WTC11 (cell line): ENCODE results near the gene CARHSP1. TPM values are rescaled to one million over a fixed set of nuclear protein-coding genes. Genes with fewer than 3 reads are reported as not detected.

Experiments used
- ATAC-seq: fragments of 200-7000 bp; cut with Tn5 transposase; 2 replicates; pipeline ENCODE4 v1.10.0; 2021; ENCODE audit warnings: mild to moderate bottlenecking, moderate library complexity
- CTCF ChIA-PET: fragments of 300-600 bp; sonication (Branson Sonifier 250); formaldehyde crosslinking; loops from one replicate; lab custom pipeline; 2021; ENCODE audit warnings: antibody characterized with exemption; lab: Charles Lee
- POLR2A ChIA-PET: fragments of 350-600 bp; sonication (Branson Sonifier 250); formaldehyde crosslinking; loops from one replicate; lab custom pipeline; 2021; ENCODE audit warnings: antibody characterized with exemption; lab: Charles Lee
- DNase-seq: peaks from one replicate; pipeline ENCODE4 v3.0.0; 2021; ENCODE audit warnings: low spot score
- H3K27ac Mint-ChIP-seq: 2 replicates; pipeline ENCODE4 v1.8.0; 2021; ENCODE audit warnings: mixed read lengths
- H3K27me3 Mint-ChIP-seq: 2 replicates; pipeline ENCODE4 v1.8.0; 2021; ENCODE audit warnings: low read depth, mild to moderate bottlenecking, moderate library complexity, mixed read lengths
- H3K36me3 Mint-ChIP-seq: 2 replicates; pipeline ENCODE4 v1.8.0; 2021; ENCODE audit warnings: mixed read lengths
- H3K4me1 Mint-ChIP-seq: 2 replicates; pipeline ENCODE4 v1.8.0; 2022; ENCODE audit warnings: mixed read lengths
- H3K4me3 Mint-ChIP-seq: 2 replicates; pipeline ENCODE4 v1.8.0; 2021; ENCODE audit warnings: mild to moderate bottlenecking, moderate library complexity, mixed read lengths
- H3K9me3 Mint-ChIP-seq: 2 replicates; pipeline ENCODE4 v1.8.0; 2021; ENCODE audit warnings: mixed read lengths
- CREB1 ChIP-seq: sonication (generic); formaldehyde crosslinking; IDR thresholded peaks from 2 replicates; pipeline ENCODE4 v1.8.0; 2023; ENCODE audit warnings: mild to moderate bottlenecking, missing genetic modification reagents
- FOXP1 ChIP-seq: sonication (generic); formaldehyde crosslinking; IDR thresholded peaks from 2 replicates; pipeline ENCODE4 v1.8.0; 2022; ENCODE audit warnings: missing genetic modification reagents, mild to moderate bottlenecking, moderate library complexity, borderline replicate concordance
- GTF2I ChIP-seq: fragments of 250-450 bp; sonication (Bioruptor Pico); conservative IDR thresholded peaks from 2 replicates; pipeline ENCODE4 v1.4.0; 2021; ENCODE audit warnings: mild to moderate bottlenecking
- HMGXB4 ChIP-seq: sonication (generic); formaldehyde crosslinking; IDR thresholded peaks from 2 replicates; pipeline ENCODE4 v1.8.1; 2023; ENCODE audit warnings: mild to moderate bottlenecking, moderate library complexity, missing genetic modification reagents
- JAZF1 ChIP-seq: fragments of 250-450 bp; sonication (Bioruptor Pico); IDR thresholded peaks from 2 replicates; pipeline ENCODE4 v1.9.0; 2021; ENCODE audit warnings: moderate library complexity, mild to moderate bottlenecking, inconsistent platforms
- MLX ChIP-seq: sonication (generic); formaldehyde crosslinking; IDR thresholded peaks from 2 replicates; pipeline ENCODE4 v1.8.1; 2023; ENCODE audit warnings: mild to moderate bottlenecking, missing genetic modification reagents, moderate library complexity
- MXD4 ChIP-seq: fragments of 250-450 bp; sonication (Bioruptor Pico); IDR thresholded peaks from 2 replicates; pipeline ENCODE4 v1.8.0; 2021; ENCODE audit warnings: mild to moderate bottlenecking, moderate library complexity, borderline replicate concordance
- MYBL2 ChIP-seq: sonication (generic); formaldehyde crosslinking; IDR thresholded peaks from 2 replicates; pipeline ENCODE4 v1.8.1; 2023; ENCODE audit warnings: mild to moderate bottlenecking, moderate library complexity, missing genetic modification reagents
- OVOL2 ChIP-seq: fragments of 250-450 bp; sonication (Bioruptor Pico); IDR thresholded peaks from 2 replicates; pipeline ENCODE4 v1.9.0; 2021; ENCODE audit warnings: mild to moderate bottlenecking, borderline replicate concordance
- PRRX2 ChIP-seq: fragments of 250-450 bp; sonication (Bioruptor Pico); IDR thresholded peaks from 2 replicates; pipeline ENCODE4 v1.8.0; 2021; ENCODE audit warnings: mild to moderate bottlenecking
- SMAD4 ChIP-seq: sonication (generic); formaldehyde crosslinking; IDR thresholded peaks from 2 replicates; pipeline ENCODE4 v1.8.0; 2022; ENCODE audit warnings: mild to moderate bottlenecking, missing genetic modification reagents
- TEAD4 ChIP-seq: sonication (generic); formaldehyde crosslinking; IDR thresholded peaks from 2 replicates; pipeline ENCODE4 v1.8.0; 2022; ENCODE audit warnings: mild to moderate bottlenecking, missing genetic modification reagents
- ZMAT4 ChIP-seq: fragments of 250-450 bp; sonication (Bioruptor Pico); IDR thresholded peaks from 2 replicates; pipeline ENCODE4 v1.9.0; 2021; ENCODE audit warnings: mild to moderate bottlenecking
- ZNF232 ChIP-seq: sonication (generic); formaldehyde crosslinking; IDR thresholded peaks from 2 replicates; pipeline ENCODE4 v1.8.0; 2022; ENCODE audit warnings: mild to moderate bottlenecking, missing genetic modification reagents
- ZNF423 ChIP-seq: fragments of 250-450 bp; sonication (Bioruptor Pico); IDR thresholded peaks from 2 replicates; pipeline ENCODE4 v2.1.2; 2022; ENCODE audit warnings: mild to moderate bottlenecking, moderate library complexity
- total RNA-seq: library from RNA; stranded (reverse); gene quantifications from 3 replicates; pipeline ENCODE4 v1.2.3, GENCODE V29; 2021
- TF ChIP-seq, protein P1 (sequence below): sonication (generic); formaldehyde crosslinking; IDR thresholded peaks from 2 replicates; pipeline ENCODE4 v1.8.0; 2022; ENCODE audit warnings: mild to moderate bottlenecking, missing genetic modification reagents
- TF ChIP-seq, protein P2 (sequence below): sonication (generic); formaldehyde crosslinking; IDR thresholded peaks from 2 replicates; pipeline ENCODE4 v1.8.0; 2022; ENCODE audit warnings: mild to moderate bottlenecking, missing genetic modification reagents

Gene CARHSP1
- total RNA-seq, 1 experiment from 2014 or later, result 261 TPM

DNA sequence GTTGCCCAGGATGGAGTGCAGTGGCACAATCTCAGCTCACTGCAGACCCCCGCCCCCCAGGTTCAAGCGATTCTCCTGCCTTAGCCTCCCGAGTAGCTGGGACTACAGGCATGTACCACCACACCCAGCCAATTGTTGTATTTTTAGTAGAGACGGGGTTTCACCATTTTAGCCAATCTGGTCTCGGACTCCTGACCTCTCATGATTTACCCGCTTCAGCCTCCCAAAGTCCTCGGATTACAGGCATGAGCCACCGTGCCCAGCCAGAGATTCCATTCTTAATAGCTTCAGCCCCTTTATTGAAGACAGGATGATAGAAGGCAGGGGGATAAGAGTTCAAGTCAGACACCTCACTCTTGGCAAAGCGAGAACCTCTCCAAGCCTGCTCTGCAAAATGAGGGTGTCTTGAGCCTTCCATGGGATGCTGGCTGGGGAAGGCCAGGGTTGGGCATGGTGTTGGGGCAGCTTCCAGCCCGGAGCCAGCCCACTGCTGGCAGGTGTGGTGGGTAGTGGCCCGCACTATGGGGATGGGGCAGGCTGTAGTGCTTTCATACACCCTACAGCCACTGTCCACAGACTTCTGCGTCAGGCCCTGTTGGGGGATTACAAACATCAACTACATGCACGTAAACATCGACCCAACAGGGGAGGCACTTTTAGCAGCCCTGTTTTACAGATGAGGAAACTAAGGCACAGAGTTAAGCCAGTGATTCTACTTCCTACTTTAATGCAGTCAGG lies 3.5 kb downstream of the CARHSP1 start:
- ATAC-seq (no peak), DNase-seq (no peak)
- Mint-ChIP-seq H3K27me3 (no peaks in the 10 kb centered on the region), H3K4me1 (peaks cover 59% of the 10 kb centered on the region), H3K27ac (peak overlapping the region; percentile 96), H3K4me3 (peak overlapping the region; percentile 89), H3K9me3 (no peaks in the 10 kb centered on the region), H3K36me3 (no peaks in the 10 kb centered on the region; the same call in none of the 2 replicates)
- no peak for TF ChIP-seq SMAD4 (CRISPR knock-in tag)
- no peak for TF ChIP-seq ZNF423
- TF ChIP-seq TEAD4 (CRISPR knock-in tag), result no peak
- no peak for TF ChIP-seq ZNF232 (CRISPR knock-in tag)
- TF ChIP-seq, protein P1, sequence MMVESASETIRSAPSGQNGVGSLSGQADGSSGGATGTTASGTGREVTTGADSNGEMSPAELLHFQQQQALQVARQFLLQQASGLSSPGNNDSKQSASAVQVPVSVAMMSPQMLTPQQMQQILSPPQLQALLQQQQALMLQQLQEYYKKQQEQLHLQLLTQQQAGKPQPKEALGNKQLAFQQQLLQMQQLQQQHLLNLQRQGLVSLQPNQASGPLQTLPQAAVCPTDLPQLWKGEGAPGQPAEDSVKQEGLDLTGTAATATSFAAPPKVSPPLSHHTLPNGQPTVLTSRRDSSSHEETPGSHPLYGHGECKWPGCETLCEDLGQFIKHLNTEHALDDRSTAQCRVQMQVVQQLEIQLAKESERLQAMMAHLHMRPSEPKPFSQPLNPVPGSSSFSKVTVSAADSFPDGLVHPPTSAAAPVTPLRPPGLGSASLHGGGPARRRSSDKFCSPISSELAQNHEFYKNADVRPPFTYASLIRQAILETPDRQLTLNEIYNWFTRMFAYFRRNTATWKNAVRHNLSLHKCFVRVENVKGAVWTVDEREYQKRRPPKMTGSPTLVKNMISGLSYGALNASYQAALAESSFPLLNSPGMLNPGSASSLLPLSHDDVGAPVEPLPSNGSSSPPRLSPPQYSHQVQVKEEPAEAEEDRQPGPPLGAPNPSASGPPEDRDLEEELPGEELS, result no peak
- TF ChIP-seq GTF2I (CRISPR knock-in tag), result no peak
- TF ChIP-seq MLX (CRISPR knock-in tag), result no peak
- no peak for TF ChIP-seq PRRX2 (CRISPR knock-in tag)
- no peak for TF ChIP-seq HMGXB4
- TF ChIP-seq MYBL2 (CRISPR knock-in tag), result no peak
- TF ChIP-seq MXD4 (CRISPR knock-in tag), result no peak
- no peak for TF ChIP-seq FOXP1 (CRISPR knock-in tag)
- no peak for TF ChIP-seq ZMAT4
- no peak for TF ChIP-seq CREB1 (CRISPR knock-in tag)
- no peak for TF ChIP-seq JAZF1 (CRISPR knock-in tag)
- ChIA-PET CTCF (interaction anchor here (0.9 to 2.8 kb wide), 10 partner anchors 9 to 210 kb away, joined by 3 to 16 read pairs (median 6); no protein-coding TSS in a partner anchor), POLR2A (interaction anchor here (1.1 kb wide), 1 partner anchor 226 kb away, joined by 4 read pairs; the partner anchor contains the start of gene HAPSTR1)

- no peak for DNase-seq
- no peak for ATAC-seq
- CTCF ChIA-PET, result interaction anchor here (0.9 to 2.8 kb wide), 13 partner anchors 10 to 213 kb away, joined by 3 to 16 read pairs (median 5); no protein-coding TSS in a partner anchor
Observed at GRCh38 chr16:8864480-8865110, 4.2 kb downstream of the CARHSP1 start.

More at GRCh38 chr16:8864480-8865110, 4.2 kb downstream of the CARHSP1 start:
- Mint-ChIP-seq H3K27ac (peak overlapping the region; percentile 96), H3K36me3 (peaks cover 3% of the 10 kb centered on the region), H3K27me3 (no peaks in the 10 kb centered on the region), H3K4me1 (peaks cover 62% of the 10 kb centered on the region), H3K9me3 (no peaks in the 10 kb centered on the region), H3K4me3 (peak overlapping the region; percentile 89)
- POLR2A ChIA-PET, result interaction anchor here (1.1 to 1.3 kb wide), 2 partner anchors 13 to 227 kb away, joined by 4 to 5 read pairs; partner anchors contain the start of gene HAPSTR1
- TF ChIP-seq, protein P2, sequence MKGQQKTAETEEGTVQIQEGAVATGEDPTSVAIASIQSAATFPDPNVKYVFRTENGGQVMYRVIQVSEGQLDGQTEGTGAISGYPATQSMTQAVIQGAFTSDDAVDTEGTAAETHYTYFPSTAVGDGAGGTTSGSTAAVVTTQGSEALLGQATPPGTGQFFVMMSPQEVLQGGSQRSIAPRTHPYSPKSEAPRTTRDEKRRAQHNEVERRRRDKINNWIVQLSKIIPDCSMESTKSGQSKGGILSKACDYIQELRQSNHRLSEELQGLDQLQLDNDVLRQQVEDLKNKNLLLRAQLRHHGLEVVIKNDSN (CRISPR knock-in tag), result peak; percentile 22; the same call in 1 of the 2 replicates
- no peak for TF ChIP-seq OVOL2 (CRISPR knock-in tag)
- TF ChIP-seq, all 79 proteins: peak for 1
